HUES6 (cell line): Measurements from ENCODE around the gene TBX1.

Source experiments
- H3K27ac ChIP-seq: 2 replicates; pipeline ENCODE4 v1.7.0; 2013; ENCODE audit warnings: low read depth, mild to moderate bottlenecking, low read length, inconsistent platforms
- H3K27me3 ChIP-seq: 2 replicates; pipeline ENCODE4 v1.6.1; 2013; ENCODE audit warnings: low read length; ENCODE audit not compliant: control insufficient read depth, insufficient read depth
- H3K36me3 ChIP-seq: 2 replicates; pipeline ENCODE4 v1.6.1; 2013; ENCODE audit warnings: low read length; ENCODE audit not compliant: control insufficient read depth, insufficient read depth
- H3K4me1 ChIP-seq: 2 replicates; pipeline ENCODE4 v1.6.1; 2013; ENCODE audit warnings: low read length; ENCODE audit not compliant: control insufficient read depth, insufficient read depth
- H3K4me3 ChIP-seq: 2 replicates; pipeline ENCODE4 v1.5.1; 2013; ENCODE audit warnings: low read depth, low read length
- H3K9ac ChIP-seq: one replicate; pipeline ENCODE4 v1.6.1; 2013; ENCODE audit warnings: mild to moderate bottlenecking, low read length
- H3K9me3 ChIP-seq: 2 replicates; pipeline ENCODE4 v1.6.1; 2013; ENCODE audit warnings: low read depth, low read length; ENCODE audit not compliant: control insufficient read depth, insufficient read depth

Gene TBX1

DNA sequence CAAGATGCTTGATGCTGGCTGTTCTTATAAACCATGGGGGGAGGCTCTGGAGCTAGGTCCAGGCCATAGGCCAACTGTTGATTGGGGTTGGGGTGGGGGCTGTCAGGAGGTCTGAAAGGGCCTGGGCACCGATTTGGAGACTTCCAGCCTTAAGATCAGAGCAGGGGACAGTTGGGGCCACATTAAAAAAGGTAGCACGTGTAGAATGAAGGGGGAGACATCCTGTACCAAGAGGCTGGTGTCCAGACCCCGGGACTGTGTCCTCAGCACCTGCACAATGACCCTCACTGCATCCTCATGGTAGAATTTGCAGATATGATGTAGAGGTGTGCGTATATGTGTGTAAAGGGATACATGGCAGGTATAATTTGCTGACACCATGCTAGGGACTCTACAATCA lies 12.4 kb upstream of the TBX1 start:
- peaks cover 29% of the 10 kb centered on the region for H3K27me3 ChIP-seq
- no peaks in the 10 kb centered on the region for H3K36me3 ChIP-seq
- H3K4me1 ChIP-seq, result peaks cover 31% of the 10 kb centered on the region; the same call in 1 of the 2 replicates
- H3K4me3 ChIP-seq, result no peak overlapping the region
- no peak overlapping the region for H3K27ac ChIP-seq
- no peak overlapping the region for H3K9ac ChIP-seq
- H3K9me3 ChIP-seq, result no peaks in the 10 kb centered on the region

DNA sequence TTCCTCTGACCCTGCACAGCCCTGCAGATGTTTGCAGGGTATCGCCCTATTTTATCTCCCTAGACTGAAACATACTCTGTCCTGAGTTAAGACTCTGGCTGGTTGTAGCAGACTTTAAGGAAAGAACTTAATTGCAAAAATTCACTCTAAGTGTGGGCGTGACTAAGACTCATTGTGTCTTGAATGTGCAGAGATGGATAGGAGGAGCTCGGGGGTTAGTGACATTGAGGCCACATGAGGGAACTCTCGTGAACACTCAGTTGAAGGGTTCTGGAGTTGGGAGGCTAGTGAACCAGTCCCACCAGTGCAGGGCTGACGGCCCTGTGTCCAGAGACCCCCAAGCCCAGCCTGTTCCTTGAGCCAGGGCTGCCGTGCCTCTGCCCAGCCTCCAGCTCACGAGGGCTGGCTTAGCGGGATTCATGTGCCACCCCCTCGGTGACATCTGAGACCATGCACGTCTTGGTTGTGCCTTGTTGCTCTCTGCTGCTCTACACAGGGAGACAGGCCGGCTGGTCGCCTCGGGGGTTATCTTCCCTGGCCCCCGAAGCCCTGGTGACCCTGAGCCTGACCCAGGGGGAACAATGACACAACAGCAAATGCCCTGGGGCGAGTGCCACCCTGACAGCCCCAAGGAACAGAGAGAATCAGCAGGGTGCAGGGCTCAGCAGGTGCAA lies 11.4 kb upstream of the TBX1 start:
- Histone ChIP-seq H3K27me3 (peaks cover 39% of the 10 kb centered on the region), H3K4me1 (peaks cover 31% of the 10 kb centered on the region; the same call in 1 of the 2 replicates)

DNA sequence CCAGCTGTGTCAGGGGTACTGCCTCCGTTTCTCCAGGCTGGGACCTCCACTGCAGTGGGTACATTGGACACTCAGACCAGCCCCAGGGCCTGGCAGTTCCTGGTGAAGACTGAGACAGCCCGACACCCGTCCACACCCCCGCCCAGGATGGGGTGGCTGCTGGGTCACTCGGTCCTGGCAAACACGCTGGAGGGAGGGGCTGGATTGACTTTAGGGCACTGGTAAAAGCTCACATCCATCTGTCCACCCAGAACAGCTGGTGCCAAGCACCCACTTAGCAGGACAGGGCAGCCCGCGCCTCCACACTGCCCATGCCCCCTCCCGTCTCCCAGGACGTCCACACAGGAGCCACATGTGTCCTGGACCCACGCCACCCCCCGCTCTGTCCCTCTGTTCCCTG lies 10.7 kb upstream of the TBX1 start:
- Histone ChIP-seq H3K4me1 (peaks cover 31% of the 10 kb centered on the region; the same call in 1 of the 2 replicates), H3K27ac (no peak overlapping the region), H3K9me3 (no peaks in the 10 kb centered on the region), H3K27me3 (peaks cover 46% of the 10 kb centered on the region), H3K9ac (no peak overlapping the region), H3K4me3 (no peak overlapping the region), H3K36me3 (no peaks in the 10 kb centered on the region)

More for the DNA sequence above, 11.4 kb upstream of the TBX1 start:
- no peaks in the 10 kb centered on the region for H3K36me3 ChIP-seq
- H3K4me3 ChIP-seq, result no peak overlapping the region
- H3K9ac ChIP-seq, result no peak overlapping the region
- H3K27ac ChIP-seq, result no peak overlapping the region
- H3K9me3 ChIP-seq, result no peaks in the 10 kb centered on the region

DNA sequence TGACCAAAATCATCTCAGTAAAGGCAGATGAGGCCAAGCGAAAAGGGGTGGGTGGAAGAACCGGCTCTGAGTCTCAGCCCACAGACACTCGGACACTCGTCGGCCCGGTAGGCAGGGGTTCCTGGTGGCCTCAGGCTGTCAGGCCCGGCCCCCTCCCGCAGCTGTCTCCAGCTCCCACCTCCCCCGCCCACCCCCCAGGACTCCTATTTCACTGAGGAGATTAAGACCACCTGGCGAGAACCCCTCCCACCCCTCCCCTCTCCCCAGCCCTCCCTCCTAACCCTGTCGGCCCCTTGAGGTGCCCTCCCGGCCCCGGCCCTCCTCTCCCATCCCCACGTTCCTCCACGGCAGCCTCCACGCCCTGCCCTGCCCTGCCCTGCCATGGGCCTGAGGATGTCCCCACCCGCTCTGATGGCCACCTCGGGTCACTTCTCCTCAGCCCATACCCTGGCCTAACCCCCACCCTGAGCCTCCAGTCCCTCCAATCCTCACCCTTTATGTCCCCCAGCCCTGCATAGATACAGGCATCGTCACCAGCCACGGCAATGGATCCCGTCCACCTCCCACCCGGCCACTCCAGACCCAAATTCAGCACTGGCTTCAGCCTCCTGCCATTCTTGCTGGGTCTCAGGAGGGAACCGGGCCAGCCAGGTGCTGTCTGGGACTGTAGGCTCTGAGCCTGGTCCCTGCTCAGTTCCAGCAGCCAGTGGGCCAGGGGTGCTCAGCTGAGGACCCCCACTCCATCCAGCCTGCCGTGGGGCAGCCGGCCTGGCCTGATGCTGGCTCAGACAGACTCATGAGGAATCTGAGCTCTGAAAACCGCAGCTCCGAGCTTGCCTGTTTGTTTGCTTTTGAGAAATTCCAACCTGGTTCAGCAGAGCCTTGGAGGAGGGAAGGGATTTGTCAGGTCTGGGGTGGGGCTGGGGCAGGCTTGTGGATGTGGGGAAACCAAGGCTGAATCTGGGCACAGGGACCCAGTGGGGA lies 9.8 kb upstream of the TBX1 start:
- H3K27ac ChIP-seq, result no peak overlapping the region
- peaks cover 22% of the 10 kb centered on the region; the same call in 1 of the 2 replicates for H3K4me1 ChIP-seq
- no peaks in the 10 kb centered on the region for H3K36me3 ChIP-seq
- H3K9me3 ChIP-seq, result no peaks in the 10 kb centered on the region
- H3K4me3 ChIP-seq, result no peak overlapping the region
- H3K27me3 ChIP-seq, result peaks cover 56% of the 10 kb centered on the region
- no peak overlapping the region for H3K9ac ChIP-seq

DNA sequence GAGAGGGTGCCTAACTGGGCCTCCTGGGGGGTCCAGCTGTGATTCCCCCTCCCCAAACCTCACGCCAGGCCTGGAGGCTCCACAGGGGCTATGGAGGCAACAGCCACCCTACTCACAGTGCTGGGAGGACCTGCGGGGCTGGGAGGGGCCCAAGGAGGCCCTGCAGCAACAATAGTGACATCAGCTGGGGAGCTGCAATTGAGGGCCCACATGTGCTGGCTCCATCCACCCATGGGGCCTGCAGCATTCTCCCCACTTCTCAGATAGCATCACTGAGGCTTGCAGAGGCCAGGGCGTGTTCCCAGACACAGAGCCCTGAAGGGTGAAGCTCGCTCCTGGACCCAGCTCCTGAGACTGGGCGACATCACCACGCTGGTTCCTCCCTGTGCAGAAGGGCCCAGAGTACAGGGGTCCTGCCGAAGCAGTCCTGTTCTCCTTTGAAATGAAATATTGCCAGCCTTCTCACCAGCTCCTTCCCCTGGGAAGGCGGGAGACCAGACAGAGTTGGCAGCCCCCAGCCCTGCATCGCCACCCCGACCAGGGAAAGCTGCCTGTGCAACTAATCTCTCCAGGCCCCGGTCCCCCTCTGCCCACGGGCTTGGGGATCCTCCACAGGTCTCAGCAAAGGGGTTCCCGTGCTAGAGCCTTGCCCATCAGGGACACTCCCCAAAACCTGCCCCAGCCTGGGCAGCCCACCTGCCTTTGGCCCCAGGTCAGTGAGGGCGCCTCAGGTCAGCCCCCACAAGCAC lies 8.9 kb upstream of the TBX1 start:
- H3K9ac ChIP-seq, result no peak overlapping the region
- no peaks in the 10 kb centered on the region for H3K9me3 ChIP-seq
- no peak overlapping the region for H3K27ac ChIP-seq
- H3K27me3 ChIP-seq, result peaks cover 64% of the 10 kb centered on the region
- H3K36me3 ChIP-seq, result no peaks in the 10 kb centered on the region
- no peak overlapping the region for H3K4me3 ChIP-seq
- peaks cover 20% of the 10 kb centered on the region for H3K4me1 ChIP-seq

DNA sequence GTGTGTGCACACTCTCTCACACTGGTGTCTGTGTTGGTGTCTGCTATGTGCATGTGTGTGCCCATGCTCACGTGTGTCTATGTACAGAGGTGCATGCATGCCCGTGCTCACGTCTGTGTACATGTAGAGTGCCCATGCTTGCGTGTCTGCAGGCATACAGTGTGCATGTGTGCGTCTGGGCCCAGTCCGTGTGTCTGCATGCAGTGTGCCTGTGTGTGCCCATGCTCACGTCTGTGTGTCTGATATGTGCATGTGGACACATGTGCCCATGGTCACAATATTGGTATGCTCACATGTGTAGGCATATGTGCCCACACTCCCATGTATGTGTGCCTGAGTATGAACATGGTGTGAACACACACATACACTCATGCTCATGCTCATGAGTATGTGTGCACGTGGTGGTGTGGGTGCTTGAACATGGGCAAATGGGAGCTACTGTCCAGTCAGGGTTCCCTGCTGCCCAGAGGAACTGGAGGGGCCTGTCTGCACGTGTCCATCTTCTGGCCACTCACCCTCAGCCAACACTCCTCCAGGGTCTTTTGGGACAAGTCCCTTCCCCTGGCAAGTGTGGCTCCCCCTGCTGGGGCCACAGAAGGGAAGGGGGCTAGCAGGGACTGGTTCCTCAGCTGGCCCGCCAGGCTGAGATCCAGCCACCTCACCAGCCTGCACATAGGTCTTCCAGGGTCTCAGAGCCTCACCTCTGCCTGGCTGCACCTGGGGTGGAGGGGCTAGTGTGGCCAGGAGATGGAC lies 7.3 kb upstream of the TBX1 start:
- H3K27me3 ChIP-seq, result peaks cover 80% of the 10 kb centered on the region
- no peak overlapping the region for H3K9ac ChIP-seq
- H3K4me1 ChIP-seq, result peaks cover 20% of the 10 kb centered on the region
- H3K9me3 ChIP-seq, result no peaks in the 10 kb centered on the region
- no peak overlapping the region for H3K27ac ChIP-seq
- H3K4me3 ChIP-seq, result no peak overlapping the region
- H3K36me3 ChIP-seq, result no peaks in the 10 kb centered on the region

DNA sequence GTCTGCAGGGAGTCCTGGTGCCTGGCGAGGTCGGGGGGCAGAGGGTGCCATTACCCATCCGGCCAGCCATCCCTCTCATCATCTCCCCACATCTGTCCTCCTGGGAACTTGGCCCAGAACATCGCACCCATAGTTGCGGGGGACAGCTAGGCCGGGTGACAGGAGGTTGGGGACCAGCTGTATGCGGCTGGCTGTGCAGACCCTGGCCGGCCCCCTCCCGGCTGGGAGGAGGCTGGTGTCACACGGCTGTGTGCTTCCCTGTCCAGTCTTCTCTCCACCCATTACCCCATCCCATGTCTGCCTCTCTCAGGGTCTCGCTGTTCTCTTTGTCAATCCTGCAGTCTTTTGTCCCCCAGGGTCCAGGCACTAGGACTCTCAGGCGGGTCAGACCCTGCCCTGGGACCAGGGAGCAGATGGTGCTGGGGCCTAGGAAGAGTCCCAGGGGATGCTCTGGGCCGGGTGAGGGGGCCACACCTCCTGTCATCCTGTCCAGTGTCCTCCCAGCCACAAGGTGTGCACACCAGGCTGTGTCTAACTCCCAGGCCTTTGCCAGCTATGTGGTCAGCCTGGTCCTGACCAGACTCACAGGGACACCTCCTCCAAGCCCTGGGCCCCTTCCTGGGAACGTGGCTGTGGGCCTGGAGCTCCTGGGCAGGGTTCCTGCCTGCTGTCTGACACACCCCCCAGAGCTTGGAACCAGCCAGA lies 6.4 kb upstream of the TBX1 start:
- no peaks in the 10 kb centered on the region for H3K9me3 ChIP-seq
- H3K36me3 ChIP-seq, result no peaks in the 10 kb centered on the region
- H3K4me3 ChIP-seq, result no peak overlapping the region
- H3K9ac ChIP-seq, result no peak overlapping the region
- peaks cover 18% of the 10 kb centered on the region for H3K4me1 ChIP-seq
- H3K27ac ChIP-seq, result no peak overlapping the region
- H3K27me3 ChIP-seq, result peaks cover 82% of the 10 kb centered on the region

DNA sequence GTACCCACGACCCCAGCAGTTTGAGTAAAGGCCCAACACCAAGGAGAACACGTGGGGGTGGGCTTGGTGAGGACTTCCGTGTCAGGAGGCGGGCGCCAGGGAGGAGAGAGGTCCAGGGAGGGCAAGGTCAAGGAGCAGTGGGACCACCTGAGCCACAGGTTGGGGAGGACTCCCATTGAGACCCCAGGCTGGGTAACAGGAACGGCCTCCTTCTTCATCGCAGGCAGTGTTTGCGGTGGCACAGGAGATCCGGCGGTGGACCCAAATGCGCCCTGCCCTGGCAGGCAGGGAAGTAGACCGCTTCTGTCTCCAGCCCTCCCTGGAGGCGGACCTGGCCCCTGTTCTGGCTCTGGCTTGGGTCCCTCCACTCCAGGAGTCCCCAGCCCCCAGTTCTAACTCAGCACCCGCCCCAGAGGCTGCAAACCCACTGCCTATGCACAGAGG lies 5.9 kb upstream of the TBX1 start:
- no peaks in the 10 kb centered on the region for H3K9me3 ChIP-seq
- peaks cover 84% of the 10 kb centered on the region for H3K27me3 ChIP-seq
- peak overlapping the region; percentile 33 for H3K4me3 ChIP-seq

DNA sequence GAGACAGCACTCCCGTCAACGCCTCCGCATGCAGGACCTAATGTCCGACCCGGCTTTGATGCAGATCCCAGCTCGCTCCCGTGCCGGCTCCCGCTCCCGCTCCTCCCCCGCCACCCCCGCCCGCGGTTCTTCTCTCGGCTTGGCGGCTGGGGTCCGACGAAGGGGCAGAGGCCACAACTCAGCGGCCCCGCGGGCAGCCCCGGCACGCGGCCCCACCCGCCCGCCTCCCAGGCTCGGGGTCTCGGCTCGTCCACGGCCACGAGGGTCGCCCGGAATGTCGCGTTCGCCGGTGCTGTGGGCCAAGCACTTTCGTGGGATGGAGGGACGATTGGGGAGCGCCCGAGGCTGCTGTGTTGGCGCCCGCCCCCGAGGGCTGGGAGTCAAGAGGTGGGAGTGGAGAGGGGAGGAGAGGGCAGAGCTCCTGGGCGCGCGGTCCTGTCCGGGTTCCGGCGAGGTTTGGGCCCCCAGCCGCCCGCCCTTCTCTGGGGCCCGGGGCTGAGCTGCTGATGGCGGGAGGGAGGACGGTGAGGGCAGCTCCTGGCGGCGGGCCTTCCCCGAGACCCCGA lies 5.3 kb upstream of the TBX1 start:
- Histone ChIP-seq H3K4me3 (peak overlapping the region; percentile 44), H3K9me3 (no peaks in the 10 kb centered on the region), H3K9ac (no peak overlapping the region), H3K36me3 (no peaks in the 10 kb centered on the region), H3K4me1 (peaks cover 21% of the 10 kb centered on the region), H3K27ac (no peak overlapping the region), H3K27me3 (peaks cover 89% of the 10 kb centered on the region)

More for the DNA sequence above, 5.9 kb upstream of the TBX1 start:
- Histone ChIP-seq H3K9ac (no peak overlapping the region), H3K36me3 (no peaks in the 10 kb centered on the region), H3K27ac (no peak overlapping the region), H3K4me1 (peaks cover 21% of the 10 kb centered on the region)
